Hematopoietic multipotent progenitor cell treated with erythropoietin and hydrocortisone succinate and interleukin-3 and kit ligand, for 17 days (in vitro differentiated cells): ENCODE measurements around the gene SUCLG2.
"Not testable (repeated sequence)": the region's sequence is repeated elsewhere in the genome, so short reads cannot be mapped to it uniquely, and the experiment has no call there.

Experiments
- DNase-seq: peaks from one replicate; pipeline ENCODE4 v3.0.0-alpha.2; 2015; ENCODE audit warnings: low spot score

SUCLG2 gene

GRCh38 chr3:67559029-67559605 lies 95.3 kb downstream of the SUCLG2 start:
- DNase-seq, result no peak

- no peak for DNase-seq
Measured at GRCh38 chr3:67558426-67558825, 96.0 kb downstream of the SUCLG2 start.

GRCh38 chr3:67557848-67558355 lies 96.5 kb downstream of the SUCLG2 start:
- DNase-seq, result no peak

GRCh38 chr3:67551361-67552016 lies 102.9 kb downstream of the SUCLG2 start:
- no peak for DNase-seq

GRCh38 chr3:67550541-67550940 lies 103.9 kb downstream of the SUCLG2 start:
- DNase-seq, result no peak

GRCh38 chr3:67542502-67543250 lies 111.7 kb downstream of the SUCLG2 start:
- DNase-seq, result not testable (repeated sequence)

- DNase-seq, result no peak
Measured at GRCh38 chr3:67540198-67540894, 114.1 kb downstream of the SUCLG2 start.

GRCh38 chr3:67537203-67537602 lies 117.2 kb downstream of the SUCLG2 start:
- DNase-seq, result not testable (repeated sequence)

GRCh38 chr3:67535006-67535405 lies 119.4 kb downstream of the SUCLG2 start:
- no peak for DNase-seq

- DNase-seq, result no peak
Measured at GRCh38 chr3:67534594-67534993, 119.8 kb downstream of the SUCLG2 start.

GRCh38 chr3:67531181-67532101 lies 123.0 kb downstream of the SUCLG2 start:
- DNase-seq, result no peak

GRCh38 chr3:67529915-67530314 lies 124.5 kb downstream of the SUCLG2 start:
- DNase-seq, result no peak

- DNase-seq, result no peak
Measured at GRCh38 chr3:67529337-67529736, 125.1 kb downstream of the SUCLG2 start.

- no peak for DNase-seq
Measured at GRCh38 chr3:67526246-67526645, 128.2 kb downstream of the SUCLG2 start.

GRCh38 chr3:67524046-67524445 lies 130.4 kb downstream of the SUCLG2 start:
- DNase-seq, result no peak

GRCh38 chr3:67522081-67522480 lies 132.3 kb downstream of the SUCLG2 start:
- DNase-seq, result no peak

GRCh38 chr3:67521053-67521646 lies 133.3 kb downstream of the SUCLG2 start:
- DNase-seq, result no peak

- DNase-seq, result no peak
Measured at GRCh38 chr3:67518236-67518635, 136.2 kb downstream of the SUCLG2 start.

GRCh38 chr3:67517781-67518180 lies 136.6 kb downstream of the SUCLG2 start:
- DNase-seq, result no peak

- DNase-seq, result no peak
Measured at GRCh38 chr3:67516496-67516895, 137.9 kb downstream of the SUCLG2 start.

- no peak for DNase-seq
Measured at GRCh38 chr3:67515778-67516177, 138.6 kb downstream of the SUCLG2 start.
